ENCODE results near the gene SLC15A2.

Gene SLC15A2, protein sequence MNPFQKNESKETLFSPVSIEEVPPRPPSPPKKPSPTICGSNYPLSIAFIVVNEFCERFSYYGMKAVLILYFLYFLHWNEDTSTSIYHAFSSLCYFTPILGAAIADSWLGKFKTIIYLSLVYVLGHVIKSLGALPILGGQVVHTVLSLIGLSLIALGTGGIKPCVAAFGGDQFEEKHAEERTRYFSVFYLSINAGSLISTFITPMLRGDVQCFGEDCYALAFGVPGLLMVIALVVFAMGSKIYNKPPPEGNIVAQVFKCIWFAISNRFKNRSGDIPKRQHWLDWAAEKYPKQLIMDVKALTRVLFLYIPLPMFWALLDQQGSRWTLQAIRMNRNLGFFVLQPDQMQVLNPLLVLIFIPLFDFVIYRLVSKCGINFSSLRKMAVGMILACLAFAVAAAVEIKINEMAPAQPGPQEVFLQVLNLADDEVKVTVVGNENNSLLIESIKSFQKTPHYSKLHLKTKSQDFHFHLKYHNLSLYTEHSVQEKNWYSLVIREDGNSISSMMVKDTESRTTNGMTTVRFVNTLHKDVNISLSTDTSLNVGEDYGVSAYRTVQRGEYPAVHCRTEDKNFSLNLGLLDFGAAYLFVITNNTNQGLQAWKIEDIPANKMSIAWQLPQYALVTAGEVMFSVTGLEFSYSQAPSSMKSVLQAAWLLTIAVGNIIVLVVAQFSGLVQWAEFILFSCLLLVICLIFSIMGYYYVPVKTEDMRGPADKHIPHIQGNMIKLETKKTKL

DNA sequence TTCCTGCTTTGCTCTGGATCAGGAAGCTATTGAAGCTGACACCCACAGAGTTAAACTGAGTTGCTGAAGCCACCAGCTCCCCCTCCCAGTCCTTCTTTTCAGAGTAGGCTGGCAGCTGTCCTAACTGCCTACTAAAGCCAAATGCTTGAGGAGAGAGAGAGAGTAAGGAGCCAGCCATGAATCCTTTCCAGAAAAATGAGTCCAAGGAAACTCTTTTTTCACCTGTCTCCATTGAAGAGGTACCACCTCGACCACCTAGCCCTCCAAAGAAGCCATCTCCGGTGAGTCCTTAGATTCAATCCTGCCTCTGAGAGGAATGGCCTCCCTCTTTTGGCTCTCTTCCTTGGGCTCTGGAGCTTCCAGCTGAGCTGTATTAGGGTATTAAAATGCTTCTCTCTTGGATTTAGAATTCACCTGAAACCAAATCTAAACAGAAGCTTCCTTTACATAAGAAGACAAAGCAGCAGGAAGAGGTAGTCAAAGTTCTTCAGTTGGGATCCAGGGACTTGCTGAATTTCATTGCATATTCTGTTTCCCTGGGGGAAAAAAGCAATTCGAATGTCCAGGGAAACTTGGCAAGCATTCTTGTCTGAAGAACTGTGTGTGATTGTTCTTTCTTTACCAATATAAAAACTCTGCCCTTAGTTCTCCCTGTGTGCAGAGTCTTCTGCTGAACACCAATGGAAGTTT is at the start of gene SLC15A2:
TSS of gene SLC15A2 (plus strand) at position 101 of the 690 bp plus-strand sequence. CDS start at position 177, 76 bp downstream.
- TF ChIP-seq CREB1 (IDR thresholded peaks at IDR 0.05; ENCODE audit: low read depth), result no peak
- no peak for TF ChIP-seq RAD21 (IDR thresholded peaks at IDR 0.05; ENCODE audit: low read depth)
- no peak for TF ChIP-seq YY1 (IDR thresholded peaks at IDR 0.05; ENCODE audit: low read depth)

DNA sequence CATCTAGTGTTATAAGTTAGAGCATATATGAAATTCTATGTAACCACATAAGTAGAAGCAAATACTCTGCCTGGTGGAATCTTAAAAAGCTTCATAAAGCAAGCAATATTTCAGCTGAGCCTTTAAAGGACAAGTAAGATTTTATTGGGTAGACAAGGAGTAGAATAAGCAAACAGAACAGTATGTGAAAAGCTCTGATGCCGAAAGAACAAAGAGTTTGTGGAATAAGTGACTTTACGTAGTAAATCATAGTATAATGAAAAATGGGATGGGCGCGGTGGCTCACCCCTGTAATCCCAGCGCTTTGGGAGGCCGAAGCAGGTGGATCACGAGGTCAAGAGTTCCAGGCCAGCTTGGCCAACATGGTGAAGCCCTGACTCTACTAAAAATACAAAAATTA is 49.3 kb upstream of the SLC15A2 start:
- TF ChIP-seq EP300 (IDR thresholded peaks at IDR 0.05; ENCODE audit: borderline replicate concordance), result no peak

DNA sequence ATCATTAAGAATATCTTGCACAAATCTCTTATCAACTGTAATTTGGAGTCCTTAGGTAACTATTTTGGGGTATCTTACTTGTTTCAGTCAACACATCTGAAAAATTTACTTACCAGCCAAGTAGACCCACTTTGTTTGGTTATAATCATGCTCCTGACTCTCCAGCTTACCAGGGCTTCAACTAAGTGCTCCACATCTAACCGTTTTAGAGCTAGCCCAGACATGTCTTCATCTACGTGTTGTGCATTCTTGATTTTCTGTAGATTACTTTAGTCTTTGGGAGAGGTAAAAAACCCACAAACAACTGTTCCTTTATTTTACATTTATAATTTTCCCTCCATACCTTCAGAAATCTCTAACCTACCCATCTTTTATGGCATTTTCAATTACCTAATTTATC is 41.9 kb upstream of the SLC15A2 start:
- TF ChIP-seq TAF1 (IDR thresholded peaks at IDR 0.05; ENCODE audit: low read depth), result no peak
- no peak for TF ChIP-seq CEBPB (IDR thresholded peaks at IDR 0.05)
- TF ChIP-seq ZBTB7A (IDR thresholded peaks at IDR 0.05; ENCODE audit: low read depth), result no peak
- TF ChIP-seq CREB1 (IDR thresholded peaks at IDR 0.05; ENCODE audit: low read depth), result no peak
- TF ChIP-seq TCF12 (IDR thresholded peaks at IDR 0.05; ENCODE audit: low read depth), result no peak
- no peak for TF ChIP-seq EGR1 (IDR thresholded peaks at IDR 0.05)
- TF ChIP-seq, protein P1, sequence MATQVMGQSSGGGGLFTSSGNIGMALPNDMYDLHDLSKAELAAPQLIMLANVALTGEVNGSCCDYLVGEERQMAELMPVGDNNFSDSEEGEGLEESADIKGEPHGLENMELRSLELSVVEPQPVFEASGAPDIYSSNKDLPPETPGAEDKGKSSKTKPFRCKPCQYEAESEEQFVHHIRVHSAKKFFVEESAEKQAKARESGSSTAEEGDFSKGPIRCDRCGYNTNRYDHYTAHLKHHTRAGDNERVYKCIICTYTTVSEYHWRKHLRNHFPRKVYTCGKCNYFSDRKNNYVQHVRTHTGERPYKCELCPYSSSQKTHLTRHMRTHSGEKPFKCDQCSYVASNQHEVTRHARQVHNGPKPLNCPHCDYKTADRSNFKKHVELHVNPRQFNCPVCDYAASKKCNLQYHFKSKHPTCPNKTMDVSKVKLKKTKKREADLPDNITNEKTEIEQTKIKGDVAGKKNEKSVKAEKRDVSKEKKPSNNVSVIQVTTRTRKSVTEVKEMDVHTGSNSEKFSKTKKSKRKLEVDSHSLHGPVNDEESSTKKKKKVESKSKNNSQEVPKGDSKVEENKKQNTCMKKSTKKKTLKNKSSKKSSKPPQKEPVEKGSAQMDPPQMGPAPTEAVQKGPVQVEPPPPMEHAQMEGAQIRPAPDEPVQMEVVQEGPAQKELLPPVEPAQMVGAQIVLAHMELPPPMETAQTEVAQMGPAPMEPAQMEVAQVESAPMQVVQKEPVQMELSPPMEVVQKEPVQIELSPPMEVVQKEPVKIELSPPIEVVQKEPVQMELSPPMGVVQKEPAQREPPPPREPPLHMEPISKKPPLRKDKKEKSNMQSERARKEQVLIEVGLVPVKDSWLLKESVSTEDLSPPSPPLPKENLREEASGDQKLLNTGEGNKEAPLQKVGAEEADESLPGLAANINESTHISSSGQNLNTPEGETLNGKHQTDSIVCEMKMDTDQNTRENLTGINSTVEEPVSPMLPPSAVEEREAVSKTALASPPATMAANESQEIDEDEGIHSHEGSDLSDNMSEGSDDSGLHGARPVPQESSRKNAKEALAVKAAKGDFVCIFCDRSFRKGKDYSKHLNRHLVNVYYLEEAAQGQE (IDR thresholded peaks at IDR 0.05; ENCODE audit: low read depth), result no peak
- TF ChIP-seq, protein P2, sequence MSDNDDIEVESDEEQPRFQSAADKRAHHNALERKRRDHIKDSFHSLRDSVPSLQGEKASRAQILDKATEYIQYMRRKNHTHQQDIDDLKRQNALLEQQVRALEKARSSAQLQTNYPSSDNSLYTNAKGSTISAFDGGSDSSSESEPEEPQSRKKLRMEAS (IDR thresholded peaks at IDR 0.05), result no peak
- no peak for TF ChIP-seq NFIC (IDR thresholded peaks at IDR 0.05)
- TF ChIP-seq YY1 (IDR thresholded peaks at IDR 0.05; ENCODE audit: low read depth), result no peak
- no peak for TF ChIP-seq TEAD4 (IDR thresholded peaks at IDR 0.05)
- no peak for TF ChIP-seq EP300 (IDR thresholded peaks at IDR 0.05; ENCODE audit: borderline replicate concordance)
- no peak for TF ChIP-seq FOXM1 (IDR thresholded peaks at IDR 0.05; ENCODE audit: borderline replicate concordance, low read depth)
- TF ChIP-seq, protein P3, sequence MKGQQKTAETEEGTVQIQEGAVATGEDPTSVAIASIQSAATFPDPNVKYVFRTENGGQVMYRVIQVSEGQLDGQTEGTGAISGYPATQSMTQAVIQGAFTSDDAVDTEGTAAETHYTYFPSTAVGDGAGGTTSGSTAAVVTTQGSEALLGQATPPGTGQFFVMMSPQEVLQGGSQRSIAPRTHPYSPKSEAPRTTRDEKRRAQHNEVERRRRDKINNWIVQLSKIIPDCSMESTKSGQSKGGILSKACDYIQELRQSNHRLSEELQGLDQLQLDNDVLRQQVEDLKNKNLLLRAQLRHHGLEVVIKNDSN (IDR thresholded peaks at IDR 0.05), result no peak
- TF ChIP-seq RAD21 (IDR thresholded peaks at IDR 0.05; ENCODE audit: low read depth), result no peak

DNA sequence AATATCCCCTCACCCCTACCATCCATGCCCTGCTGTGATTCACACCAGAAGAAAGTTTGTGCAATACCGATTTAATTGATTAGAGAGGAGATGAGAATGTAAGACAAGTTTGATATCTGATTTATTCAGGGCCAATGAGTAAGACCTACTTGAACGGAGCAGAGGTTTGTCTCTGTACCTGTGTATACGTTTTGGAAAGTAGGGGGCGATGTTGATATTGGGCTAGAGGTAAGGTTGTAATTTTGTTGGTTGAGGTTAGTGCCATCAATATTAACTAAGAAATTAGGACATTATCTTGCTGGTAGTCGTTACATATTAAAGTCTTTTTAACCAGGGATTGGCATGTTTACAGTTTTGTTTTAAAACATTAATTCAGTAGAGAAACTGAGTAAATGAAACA is 38.6 kb upstream of the SLC15A2 start:
- no peak for TF ChIP-seq EGR1 (IDR thresholded peaks at IDR 0.05)
- peak; percentile 75 for TF ChIP-seq RAD21 (IDR thresholded peaks at IDR 0.05; ENCODE audit: low read depth)
- no peak for TF ChIP-seq TCF12 (IDR thresholded peaks at IDR 0.05; ENCODE audit: low read depth)

DNA sequence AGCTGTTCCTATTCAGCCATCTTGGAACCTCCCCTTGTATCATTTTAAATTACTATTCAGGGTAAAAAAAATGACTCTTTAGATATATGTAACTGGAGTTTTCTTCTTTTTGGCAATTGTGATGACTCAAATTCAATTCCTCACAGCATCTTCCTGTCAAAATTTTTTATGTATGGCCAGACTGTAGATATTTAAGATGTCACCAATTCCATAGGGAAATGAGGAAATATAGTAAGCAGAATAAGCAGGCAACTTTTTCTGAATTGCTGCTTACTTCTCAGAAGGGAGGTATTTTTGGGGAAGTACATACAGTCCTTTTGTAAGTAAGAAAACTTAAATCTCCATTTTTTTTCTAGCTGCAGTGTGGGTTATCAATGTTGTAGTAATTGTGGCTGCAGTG is 30.4 kb upstream of the SLC15A2 start:
- TF ChIP-seq NFIC (IDR thresholded peaks at IDR 0.05) (no peak), FOXM1 (IDR thresholded peaks at IDR 0.05; ENCODE audit: borderline replicate concordance, low read depth) (no peak), TEAD4 (IDR thresholded peaks at IDR 0.05) (no peak), TAF1 (IDR thresholded peaks at IDR 0.05; ENCODE audit: low read depth) (no peak), EGR1 (IDR thresholded peaks at IDR 0.05) (no peak), CREB1 (IDR thresholded peaks at IDR 0.05; ENCODE audit: low read depth) (no peak), RAD21 (IDR thresholded peaks at IDR 0.05; ENCODE audit: low read depth) (no peak), EP300 (IDR thresholded peaks at IDR 0.05; ENCODE audit: borderline replicate concordance) (no peak), CEBPB (IDR thresholded peaks at IDR 0.05) (no peak), YY1 (IDR thresholded peaks at IDR 0.05; ENCODE audit: low read depth) (no peak), ZBTB7A (IDR thresholded peaks at IDR 0.05; ENCODE audit: low read depth) (no peak), TCF12 (IDR thresholded peaks at IDR 0.05; ENCODE audit: low read depth) (no peak)
- TF ChIP-seq, protein P3 (IDR thresholded peaks at IDR 0.05), result no peak
- TF ChIP-seq, protein P2 (IDR thresholded peaks at IDR 0.05), result no peak
- TF ChIP-seq, protein P1 (IDR thresholded peaks at IDR 0.05; ENCODE audit: low read depth), result no peak
